Smooth muscle cell of the umbilical artery (primary cell): Measurements from ENCODE around the gene PPP1R1C. TPM values are rescaled to one million over a fixed set of nuclear protein-coding genes. Genes with fewer than 3 reads are reported as not detected.

Experiments
- total RNA-seq: library from RNA; depleted of rRNA; stranded (reverse); fragments of >200 nt; gene quantifications from 2 replicates; pipeline ENCODE4 v1.2.3, GENCODE V29; 2014

PPP1R1C gene, protein sequence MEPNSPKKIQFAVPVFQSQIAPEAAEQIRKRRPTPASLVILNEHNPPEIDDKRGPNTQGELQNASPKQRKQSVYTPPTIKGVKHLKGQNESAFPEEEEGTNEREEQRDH
- 0.28 TPM in 1 of 2 replicates, not detected in the other for total RNA-seq

DNA sequence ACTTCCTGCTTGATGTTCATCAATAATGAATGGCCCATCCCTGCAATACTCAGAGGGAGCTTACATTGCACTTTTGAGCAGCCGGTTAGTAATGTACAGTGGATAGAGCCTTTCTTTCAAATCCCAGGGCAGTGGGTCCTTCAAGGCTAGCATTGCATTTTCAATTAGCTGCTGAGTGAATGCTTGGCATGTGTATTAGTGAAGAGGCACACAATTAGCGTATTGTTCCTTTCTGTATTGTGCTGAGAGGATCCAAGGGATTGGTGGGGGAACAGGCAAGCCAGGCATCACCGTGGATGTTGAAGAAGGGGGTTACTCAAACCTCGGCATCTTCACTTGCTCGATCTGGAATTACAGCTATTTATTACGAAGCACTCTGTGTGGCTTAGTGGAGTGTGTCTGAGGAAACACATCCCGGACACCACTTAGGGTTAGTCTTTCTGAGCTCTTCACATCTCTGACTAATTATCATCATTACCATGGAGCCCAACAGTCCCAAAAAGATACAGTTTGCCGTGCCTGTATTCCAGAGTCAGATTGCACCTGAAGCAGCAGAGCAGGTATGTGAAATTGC lies at the start of gene PPP1R1C:
Gene PPP1R1C, plus strand, starts transcription at position 222 of the 574 bp plus-strand sequence. Its CDS starts 258 bp downstream, at position 480.

Other genes starting within 250 kb of the PPP1R1C start
- 204 and 319 TPM in 2 replicates for gene ITPRID2, start 94.1 kb upstream of the PPP1R1C start, total RNA-seq